ENCODE data around the gene TAS1R1.

Gene TAS1R1

DNA sequence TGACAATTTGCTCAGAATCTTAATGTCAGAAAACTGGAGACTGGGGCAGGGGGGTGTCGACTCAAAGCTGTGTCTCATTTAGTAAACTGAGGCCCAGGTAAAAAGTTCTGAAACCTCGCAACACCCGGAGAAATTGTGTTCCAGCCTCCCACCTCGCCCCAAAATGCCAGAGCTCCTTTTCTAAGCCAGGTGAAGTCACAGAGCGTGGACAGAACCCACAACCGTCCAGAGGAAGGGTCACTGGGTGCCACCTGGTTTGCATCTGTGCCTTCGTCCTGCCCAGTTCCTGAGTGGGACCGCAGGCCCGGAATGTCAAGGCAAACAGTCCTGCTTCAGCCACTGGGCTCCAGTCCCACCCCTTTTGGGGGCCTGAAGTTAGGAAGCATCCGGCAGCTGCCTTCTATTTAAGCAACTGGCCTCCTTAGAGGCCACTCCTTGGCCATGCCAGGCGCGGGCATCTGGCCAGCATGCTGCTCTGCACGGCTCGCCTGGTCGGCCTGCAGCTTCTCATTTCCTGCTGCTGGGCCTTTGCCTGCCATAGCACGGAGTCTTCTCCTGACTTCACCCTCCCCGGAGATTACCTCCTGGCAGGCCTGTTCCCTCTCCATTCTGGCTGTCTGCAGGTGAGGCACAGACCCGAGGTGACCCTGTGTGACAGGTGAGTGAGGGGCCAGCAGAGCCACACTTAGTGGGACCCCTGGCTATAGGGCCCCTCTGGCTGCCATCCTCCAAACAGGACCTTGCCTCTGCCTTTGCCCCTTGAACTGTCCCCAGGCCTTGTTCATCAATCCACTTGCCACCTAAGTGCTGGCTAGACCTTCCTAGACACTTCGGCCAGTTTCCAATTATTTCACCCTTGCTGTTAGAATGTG is at the start of gene TAS1R1:
Gene TAS1R1, plus strand, starts transcription at position 401 of the 872 bp plus-strand sequence. Its CDS starts 67 bp downstream, at position 468.
- no peak for DNase-seq

DNA sequence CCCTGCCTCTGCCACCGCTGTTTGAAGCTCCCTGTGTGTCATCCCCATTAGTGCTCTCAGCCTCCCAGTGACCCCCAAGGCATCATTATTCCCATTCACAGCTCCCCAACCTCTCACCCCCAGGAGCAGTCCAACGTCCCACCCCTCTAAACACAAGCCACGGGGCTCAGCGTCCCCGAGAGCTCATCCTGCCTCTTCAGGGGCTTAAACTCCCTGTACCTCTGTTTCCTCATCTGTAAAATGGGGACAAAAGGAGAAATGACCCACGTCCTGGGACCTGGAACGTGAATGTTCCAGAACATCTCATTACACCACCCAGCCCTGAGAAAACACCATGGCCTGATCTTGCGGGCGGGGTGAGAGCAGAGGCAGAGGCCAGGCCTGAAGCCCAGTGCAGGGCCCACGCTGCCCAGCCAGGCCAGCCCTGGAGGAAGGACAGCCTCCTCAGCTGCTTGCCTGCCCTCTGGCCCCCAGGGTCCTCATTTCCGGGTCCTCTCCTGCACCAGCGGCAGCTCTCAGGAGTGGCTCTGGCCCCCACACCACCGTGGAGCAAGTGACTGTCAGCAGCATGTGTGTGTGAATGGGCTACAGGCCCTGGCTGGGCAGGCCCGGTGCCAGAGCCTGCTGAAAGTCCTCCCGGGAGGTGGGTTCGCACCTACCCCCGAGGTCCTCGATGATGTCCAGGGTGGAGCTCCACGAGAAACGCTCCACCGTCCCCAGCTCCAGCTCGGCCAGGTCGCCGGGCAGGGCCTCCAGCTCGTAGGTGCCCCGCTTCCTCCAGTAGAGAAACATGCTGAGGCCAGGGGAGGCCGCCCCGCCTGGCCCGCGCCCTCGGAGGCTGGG is 49.5 kb upstream of the TAS1R1 start:
- DNase-seq, result no peak

DNA sequence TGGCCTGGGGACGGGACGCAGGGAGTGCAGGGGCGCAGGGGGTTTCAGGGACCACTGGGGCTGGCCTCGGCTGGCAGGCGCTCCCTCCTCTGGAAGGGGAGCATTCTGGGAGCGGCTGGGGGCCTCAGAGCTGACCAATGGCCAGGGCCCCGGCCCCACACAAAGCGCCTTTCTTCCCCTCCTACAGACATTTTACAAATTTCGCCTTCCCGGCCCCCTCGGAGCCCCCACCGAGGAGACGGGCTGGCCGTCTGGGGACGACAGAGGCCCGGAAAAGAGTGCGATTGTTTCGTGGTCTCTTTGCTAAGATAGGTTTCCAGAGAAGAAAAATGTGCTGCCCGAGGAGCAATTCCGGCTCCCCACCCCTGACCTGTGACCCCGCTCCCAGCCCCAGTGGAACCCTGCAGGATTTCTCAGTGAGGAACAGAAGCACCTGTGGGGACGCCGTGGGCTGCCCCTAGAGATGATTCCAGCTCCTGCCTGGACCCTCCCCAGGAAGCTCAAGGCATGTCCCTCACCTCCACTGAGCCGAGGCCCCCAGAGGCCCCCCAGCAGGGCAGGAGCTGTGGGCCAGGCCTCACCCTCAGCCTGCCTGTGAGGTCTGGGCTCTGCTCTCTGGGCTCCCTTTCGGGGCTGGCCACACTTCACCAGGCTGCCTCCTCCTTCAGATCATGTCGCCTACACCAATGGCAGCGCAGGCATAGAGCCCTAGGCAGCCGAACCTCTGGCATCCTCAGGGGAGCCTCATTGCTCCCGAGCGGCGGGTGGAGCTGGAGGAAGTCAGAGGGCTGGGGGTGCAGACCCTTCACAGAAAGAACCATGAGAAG is 48.7 kb upstream of the TAS1R1 start:
- no peak for DNase-seq

DNA sequence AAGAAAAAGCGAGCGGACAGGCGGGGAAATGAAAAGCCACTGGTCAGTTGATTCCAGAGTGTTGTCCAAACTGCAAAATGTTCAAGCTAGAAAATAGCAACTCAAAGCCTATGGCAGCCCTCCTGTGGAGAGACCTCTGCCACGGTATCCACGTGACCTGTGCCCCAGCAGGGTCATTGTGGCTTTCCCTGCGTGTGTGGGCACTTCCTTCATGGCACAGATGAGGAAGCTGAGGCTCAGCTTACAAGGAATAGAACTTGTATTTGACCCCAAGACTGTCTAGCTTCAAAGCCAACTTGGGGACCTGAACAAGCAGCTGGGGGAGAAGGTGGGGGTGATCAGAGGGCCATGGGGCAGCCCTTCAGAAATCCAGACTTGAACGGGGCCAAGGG is 48.1 kb upstream of the TAS1R1 start:
- DNase-seq, result no peak

DNA sequence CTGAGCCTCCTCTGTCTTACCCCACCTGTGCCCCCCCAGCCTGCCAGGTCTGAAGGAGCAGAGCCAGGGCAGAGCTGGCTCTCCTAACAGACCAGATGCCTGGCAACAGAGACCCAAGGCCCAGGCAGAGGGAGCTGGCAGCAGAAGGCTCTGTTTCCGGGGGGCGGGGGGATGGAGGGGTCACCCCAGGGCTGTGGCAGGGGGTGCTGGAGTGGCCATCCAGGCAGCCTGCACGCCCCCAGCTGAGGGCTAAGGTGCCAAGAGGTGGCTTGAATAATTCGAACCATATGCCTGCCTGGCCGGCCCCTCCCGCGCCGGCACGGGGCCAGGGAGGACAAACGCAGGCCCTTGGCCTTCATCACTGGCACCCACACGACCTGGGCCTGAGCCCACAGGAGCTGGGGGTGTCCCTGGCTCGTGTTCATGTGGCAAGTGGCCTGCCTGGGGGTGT is 47.6 kb upstream of the TAS1R1 start:
- DNase-seq, result no peak

DNA sequence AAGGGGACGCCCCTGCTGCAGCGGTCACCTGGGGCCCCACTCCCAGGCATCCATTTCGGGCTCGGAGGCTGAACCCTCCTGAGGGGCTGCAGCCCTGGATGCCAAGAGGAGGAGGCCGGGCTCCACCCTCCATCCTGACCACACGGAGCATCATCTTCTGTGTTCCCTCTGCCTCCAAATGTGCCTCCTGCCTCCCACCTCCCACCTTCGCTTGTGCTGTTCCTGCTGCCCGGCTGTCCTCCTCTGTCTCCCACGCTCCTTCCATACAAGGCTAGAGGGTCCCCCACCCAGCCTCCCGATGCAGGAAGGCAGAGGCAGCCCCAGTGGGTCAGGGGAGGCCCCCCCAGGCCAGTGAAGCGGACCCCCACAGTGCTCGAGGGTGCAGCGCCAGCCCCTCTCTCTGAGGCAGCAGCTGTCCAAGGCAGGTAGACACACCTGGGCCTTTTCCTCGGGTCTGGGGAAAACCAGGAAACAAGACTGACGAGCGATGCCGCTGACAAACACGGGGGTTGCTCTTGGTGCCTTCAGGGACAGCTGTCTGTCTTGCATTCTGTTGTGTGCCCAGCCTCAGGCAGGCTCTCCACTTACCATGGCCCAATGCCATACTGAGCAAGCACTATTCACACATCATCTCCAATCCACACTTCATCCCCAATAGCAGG is 46.8 kb upstream of the TAS1R1 start:
- DNase-seq, result no peak

DNA sequence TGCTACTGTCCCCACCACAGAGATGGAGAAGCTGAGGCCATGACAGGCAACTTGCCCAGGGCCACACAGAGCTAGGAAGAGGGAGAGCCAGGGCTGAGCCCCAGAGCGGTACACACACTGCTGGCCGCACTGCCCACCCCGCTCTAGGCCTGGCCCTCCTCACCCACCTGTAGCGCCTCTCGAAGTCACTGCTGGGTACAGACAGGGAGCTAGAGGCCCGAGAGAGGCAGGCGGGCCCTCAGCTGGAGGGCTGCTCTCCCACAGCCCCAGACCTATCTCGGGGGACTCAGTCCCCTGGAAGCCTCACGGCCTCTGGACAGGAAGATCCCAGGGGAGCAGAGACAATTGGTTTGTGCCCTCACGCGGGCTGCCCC is 46.3 kb upstream of the TAS1R1 start:
- no peak for DNase-seq

DNA sequence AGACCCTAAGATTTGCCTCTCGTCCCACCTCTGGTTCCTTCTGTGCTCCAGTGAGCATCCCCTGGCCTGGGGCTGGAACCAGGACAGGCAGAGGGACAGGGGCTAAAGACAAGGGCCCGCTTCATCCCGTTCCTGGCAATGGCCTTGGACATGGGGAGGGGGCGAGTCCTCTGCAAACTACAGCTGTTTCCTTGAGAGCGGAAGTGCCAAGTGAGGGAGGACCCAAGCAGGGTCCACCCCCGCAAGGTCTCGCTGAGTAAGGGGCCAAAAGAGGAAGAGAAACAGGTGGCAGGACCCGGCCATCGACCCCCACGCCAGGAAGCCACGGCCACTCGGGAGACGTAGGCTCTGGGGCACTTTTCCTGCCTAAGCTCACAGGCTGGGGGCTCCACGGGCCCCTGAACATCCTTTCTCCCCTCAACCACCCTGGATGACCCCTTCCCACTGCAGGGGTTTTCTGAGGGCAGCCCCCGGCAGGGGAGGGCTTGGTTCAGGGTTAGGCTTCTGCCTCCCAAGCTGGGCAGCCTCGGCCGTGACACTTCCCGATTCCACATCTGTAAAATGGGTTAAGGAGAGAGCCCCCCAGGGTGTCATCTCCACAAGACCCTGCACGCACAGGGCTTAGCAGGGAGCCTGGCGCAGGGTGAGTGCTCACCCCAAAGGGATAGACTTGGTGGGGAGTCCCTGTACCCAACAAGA is 45.7 kb upstream of the TAS1R1 start:
- no peak for DNase-seq

DNA sequence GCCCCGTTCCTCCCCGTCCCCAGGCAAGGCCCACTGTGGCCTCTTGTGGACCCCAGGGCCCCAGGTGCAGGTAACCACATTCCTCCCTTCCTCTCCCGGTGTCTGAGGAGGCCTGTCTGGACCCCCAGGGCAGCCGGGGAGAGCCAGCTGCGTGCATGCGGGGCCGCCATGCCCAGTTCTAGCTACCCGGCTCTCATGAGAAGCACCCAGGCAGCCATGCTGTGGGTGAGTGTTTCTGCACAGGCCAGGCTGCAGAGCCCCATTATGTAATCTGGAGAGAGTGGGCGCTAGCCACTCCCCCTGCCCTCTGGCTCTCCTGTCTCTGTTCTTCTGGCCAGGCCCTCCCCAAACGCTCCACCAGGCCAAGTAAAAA is 45.2 kb upstream of the TAS1R1 start:
- no peak for DNase-seq

DNA sequence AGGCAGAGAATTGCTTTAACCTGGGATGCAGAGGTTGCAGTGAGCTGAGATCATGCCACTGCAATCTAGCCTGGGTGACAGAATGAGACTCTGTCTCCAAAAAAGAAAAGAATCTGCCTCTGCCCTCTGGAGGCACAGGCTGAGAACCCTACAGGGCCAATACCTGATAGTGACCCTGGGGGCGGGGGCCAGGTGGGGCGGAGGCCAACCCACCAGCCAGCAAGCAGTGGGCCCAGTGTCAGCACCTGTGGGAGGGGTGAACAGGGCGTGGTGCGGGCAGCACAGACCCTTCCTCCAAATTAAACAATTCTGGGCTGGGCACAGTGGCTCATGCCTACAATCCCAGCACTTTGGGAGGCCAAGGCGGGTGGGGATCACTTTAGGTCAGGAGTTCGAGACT is 44.6 kb upstream of the TAS1R1 start:
- DNase-seq, result no peak

DNA sequence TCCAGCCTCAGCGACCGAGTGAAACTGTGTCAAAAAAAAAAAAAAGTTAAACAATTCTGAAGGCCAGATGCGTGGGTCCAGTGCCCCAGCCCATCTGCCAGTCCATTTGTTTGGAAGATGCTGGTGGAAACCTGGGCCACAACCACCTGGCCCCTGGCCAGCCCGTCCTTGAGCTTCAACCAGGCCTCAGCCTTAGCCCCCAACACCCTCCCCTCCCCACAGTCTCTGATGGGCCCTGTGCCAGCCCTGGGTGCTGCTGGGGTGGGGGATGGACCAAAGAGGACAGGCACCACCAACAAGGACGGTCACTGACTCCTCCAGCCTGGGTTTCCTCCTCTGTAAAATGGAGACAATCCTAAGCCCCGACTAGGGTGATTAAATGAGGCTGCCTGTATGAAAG is 44.1 kb upstream of the TAS1R1 start:
- DNase-seq, result no peak

DNA sequence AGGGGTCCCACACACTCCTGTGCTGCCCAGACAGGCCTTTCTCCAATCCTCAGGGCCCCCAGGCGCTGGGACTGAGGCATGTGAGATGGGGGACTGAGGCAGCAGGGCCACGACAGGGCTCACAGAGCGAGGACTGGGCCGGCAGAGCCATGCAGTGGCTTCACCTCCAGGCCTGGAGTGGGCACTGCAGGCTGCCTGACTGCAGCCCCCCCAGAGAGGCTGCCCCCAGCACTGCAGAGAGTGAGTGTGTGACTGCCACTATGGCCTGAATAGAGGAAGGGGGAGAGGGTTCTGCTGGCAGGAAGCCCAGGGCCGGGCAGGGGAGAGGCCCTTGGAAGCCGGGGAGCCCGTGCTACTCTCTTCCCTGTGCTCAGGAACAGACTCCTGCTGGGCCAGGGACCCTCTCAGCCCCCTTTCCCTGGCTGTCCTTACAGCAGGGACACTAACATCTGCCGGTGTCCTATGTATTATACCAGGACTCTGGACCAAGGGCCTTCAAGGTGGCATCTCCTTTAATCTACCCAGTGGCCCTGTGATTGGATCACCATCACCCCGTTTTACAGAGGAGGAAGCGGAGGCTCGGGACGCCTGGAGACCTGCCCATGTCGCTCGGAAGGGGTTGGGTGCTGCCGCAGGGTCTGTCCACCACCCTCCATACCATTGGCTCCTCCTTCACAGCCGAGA is 43.4 kb upstream of the TAS1R1 start:
- no peak for DNase-seq

DNA sequence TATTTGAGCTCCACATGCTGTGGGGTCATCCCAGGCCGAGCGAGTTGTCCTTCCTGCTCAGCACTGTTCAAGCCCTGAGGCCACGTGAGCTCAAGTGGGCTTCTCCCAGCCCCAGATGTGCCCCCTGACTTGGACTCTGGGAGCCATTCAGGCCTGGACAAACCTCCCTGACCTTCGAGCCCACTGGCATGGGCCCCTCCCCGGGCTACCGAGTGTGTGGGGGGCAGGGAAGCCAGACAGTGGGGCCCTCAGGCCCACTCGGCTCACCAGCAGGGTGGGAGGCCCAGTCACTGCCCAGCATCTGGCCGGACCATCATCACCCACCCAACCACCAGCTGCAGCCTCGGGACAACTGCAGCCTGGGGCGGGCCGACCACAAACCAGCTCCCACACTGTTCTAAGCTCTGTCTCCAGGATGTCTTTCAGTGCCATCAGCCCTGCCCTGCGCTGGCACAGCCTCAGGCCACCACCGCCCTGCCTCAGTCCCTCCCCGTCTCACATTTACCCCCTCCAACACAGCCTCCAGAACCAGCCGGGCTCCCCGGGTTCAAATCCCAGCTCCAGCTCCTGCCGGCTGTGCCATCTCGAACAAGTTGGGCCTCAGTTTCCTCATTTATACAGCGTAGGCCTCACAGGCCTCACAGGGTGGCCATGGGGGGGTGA is 42.7 kb upstream of the TAS1R1 start:
- DNase-seq, result no peak

DNA sequence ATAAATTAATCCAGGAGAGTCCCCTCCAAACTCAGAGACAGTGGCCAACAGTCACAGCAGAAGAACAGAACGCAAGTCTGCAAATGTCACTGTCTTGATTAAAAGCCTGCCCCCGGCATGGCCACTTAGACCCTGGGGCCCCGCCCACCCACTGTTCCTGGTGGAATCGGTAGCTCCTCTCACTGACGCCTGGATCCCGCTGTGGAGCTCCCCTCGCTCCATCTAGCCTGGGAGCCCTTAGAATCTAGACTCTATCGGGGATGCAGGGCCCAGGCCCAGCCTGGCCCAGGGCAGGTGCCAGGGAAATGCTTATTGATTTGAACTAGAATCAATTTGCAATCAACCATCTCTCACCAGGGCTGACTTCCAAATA is 42.2 kb upstream of the TAS1R1 start:
- DNase-seq, result no peak

DNA sequence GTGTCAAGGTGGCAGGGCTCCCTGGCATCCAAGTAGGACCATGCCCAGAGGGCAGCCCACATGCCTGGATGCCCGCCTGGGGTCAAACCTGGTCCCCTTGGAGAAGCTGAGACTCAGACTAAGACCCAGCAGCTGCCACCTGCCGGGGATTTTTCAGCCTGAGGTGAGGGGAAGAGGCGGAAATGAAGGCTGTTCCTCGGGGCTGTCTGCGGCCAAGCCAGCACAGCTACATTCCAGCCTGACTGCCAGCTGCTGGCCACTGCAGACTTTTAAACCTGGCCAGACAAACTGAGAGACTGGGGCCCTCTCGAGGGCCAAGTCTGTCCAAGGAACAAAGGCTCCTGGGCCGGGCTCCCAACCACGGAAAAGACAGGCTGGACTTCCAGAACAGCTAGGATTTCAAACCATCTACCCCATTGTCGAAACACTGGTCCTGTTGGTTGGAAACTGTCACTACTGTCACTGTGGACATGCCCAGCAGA is 41.7 kb upstream of the TAS1R1 start:
- no peak for DNase-seq

DNA sequence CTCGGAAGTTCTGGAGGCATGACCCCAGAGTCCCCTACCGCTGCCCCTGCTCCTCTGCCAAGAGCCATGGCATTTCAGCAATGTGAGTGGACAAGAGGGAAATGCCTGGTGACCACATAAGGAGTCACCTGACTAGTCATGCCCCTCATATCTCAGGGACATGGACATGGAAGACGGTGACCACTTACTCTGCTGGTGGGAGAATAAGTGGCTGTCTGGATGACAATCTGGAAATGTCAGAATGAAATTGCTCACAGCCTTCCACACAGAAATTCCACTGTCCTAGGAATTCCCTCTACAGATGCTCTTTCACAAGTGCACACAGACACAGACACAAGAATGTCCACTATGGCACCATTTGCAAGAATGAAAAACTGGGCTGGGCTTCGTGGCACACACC is 39.3 kb upstream of the TAS1R1 start:
- DNase-seq, result no peak

DNA sequence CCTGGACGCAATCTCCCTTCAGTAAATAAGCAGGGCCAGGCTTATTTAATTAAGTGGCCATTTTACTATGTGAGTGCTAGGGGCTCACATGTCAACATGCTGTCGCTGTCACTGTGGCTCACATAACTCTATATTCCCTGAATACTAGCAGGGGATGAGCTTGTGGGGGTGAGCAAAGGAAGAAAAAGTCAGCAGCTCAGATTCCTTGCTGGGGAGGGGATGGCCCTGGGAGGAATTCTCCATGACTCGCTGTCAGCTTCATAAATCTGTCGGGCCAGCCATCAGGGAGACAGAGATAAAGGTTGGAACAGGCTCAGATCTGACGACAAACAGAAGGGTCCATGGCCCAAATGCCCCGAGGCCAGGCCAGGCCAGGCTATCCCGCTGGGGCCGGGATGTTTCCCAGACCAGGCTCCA is 37.7 kb upstream of the TAS1R1 start:
- DNase-seq, result no peak

DNA sequence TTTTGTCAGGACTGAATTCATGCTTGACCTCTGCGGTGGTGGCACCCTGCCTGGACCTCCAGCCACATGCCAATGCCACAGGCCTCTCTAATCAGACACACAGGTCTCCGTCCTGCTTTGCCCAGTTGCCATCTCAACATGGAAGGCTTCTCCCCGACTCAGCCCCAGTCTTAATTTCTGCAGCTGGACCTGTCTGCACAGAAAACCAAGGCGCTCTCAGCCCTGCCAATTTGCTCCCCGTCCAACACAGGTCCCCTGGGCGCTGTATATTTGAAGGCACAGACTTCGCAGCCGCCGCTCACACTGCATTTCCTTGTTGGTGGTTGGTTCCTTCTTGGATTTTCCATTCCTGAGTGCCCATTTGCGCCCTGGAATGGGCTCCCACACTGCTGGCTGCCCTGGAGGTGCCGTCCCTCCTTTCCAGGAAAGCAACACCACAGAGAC is 35.6 kb upstream of the TAS1R1 start:
- DNase-seq, result no peak

DNA sequence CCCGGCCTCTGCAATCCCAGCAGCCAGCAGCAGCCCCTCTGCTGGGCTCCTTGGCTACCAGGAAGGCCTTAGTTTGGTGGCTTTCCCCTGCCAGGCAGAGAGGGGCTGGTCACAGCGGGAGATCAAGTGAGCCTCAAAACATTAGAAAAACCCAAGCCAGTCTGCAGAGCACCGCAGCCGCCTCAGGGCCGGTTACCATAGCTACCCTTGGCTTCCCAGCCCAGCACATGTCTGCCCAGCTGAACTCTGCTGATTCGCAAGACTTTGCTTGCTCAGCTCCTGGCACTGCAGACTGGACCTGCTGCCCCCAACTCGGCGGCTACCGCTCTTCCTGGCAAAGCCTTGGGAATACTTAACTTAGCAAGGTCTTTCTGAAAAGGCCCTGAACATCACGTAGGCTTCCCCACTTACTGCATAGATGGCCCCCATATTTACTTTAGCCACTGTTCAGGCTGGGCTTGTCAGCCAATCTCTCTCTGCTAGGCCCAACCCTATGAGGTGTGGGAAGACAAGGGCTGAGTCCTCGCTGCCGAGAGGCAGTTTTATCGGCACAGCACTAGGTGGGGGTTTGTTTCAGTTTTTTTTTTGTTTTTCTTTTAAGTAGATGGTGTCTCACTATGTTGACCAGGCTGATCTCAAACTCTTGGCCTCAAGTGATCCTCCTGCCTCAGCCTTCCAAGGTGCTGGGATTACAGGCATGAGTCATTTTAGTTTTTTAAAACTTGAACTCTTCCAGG is 35.0 kb upstream of the TAS1R1 start:
- DNase-seq, result no peak

DNA sequence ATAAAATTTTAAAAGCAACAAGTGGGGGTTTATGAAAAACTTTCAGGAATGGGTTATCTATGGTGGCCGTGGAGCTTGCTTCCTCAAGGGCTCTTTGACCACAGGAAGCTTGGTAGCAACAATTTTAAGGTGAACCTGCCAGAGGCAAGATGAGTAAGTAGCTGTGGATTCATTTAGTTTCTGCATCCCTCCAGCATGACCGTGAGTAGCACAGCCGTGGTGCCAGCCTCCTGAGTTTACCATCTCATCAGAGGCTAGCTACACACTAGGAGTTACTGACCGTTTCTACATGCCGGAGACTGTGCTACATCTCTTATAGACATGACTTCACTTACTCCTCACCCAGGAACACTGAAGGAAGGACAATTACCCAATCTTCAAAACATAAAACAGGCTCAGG is 33.6 kb upstream of the TAS1R1 start:
- DNase-seq, result no peak

All from hematopoietic multipotent progenitor cell treated with erythropoietin and hydrocortisone succinate and interleukin-3 and kit ligand, for 6 days (in vitro differentiated cells).